Glutamatergic neuron (in vitro differentiated cells): ENCODE results near the gene C1orf226. TPM values are rescaled to one million over a fixed set of nuclear protein-coding genes. Genes with fewer than 3 reads are reported as not detected.

Experiments used
- DNase-seq: peaks from one replicate; pipeline ENCODE4 v3.0.0; 2022
- H3K27ac Mint-ChIP-seq: one replicate; pipeline ENCODE4 v1.8.0; 2020; ENCODE audit warnings: mild to moderate bottlenecking, mixed read lengths, inconsistent platforms; ENCODE audit not compliant: unreplicated experiment
- H3K27me3 Mint-ChIP-seq: one replicate; pipeline ENCODE4 v1.8.0; 2020; ENCODE audit warnings: mild to moderate bottlenecking, moderate library complexity, mixed read lengths, inconsistent platforms; ENCODE audit not compliant: unreplicated experiment
- H3K36me3 Mint-ChIP-seq: one replicate; pipeline ENCODE4 v1.8.0; 2020; ENCODE audit warnings: mild to moderate bottlenecking, mixed read lengths, inconsistent platforms; ENCODE audit not compliant: unreplicated experiment
- H3K4me1 Mint-ChIP-seq: one replicate; pipeline ENCODE4 v1.8.0; 2020; ENCODE audit warnings: mild to moderate bottlenecking, low read depth, mixed read lengths, inconsistent platforms; ENCODE audit not compliant: unreplicated experiment
- H3K4me3 Mint-ChIP-seq: one replicate; pipeline ENCODE4 v1.8.0; 2020; ENCODE audit warnings: mild to moderate bottlenecking, mixed read lengths, inconsistent platforms; ENCODE audit not compliant: unreplicated experiment
- H3K9me3 Mint-ChIP-seq: one replicate; pipeline ENCODE4 v1.8.0; 2020; ENCODE audit warnings: mild to moderate bottlenecking, moderate library complexity, mixed read lengths, inconsistent platforms; ENCODE audit not compliant: unreplicated experiment
- total RNA-seq: library from RNA; stranded (reverse); fragmentation: NEBNext Ultra II Directional; extraction: Animal tissue kit (Norgen Biotek cat#: 25700); gene quantifications from one replicate; pipeline ENCODE4 v1.2.1, GENCODE V29; 2021; ENCODE audit not compliant: unreplicated experiment
- TF ChIP-seq, protein P1 (sequence below): fragments of 200-600 bp; sonication (generic); IDR thresholded peaks from one replicate; pipeline ENCODE4 v1.5.0; 2021; ENCODE audit not compliant: partially characterized antibody, unreplicated experiment

The C1orf226 gene
- total RNA-seq, 1 donor from 2014 or later, result 12.3 TPM

DNA sequence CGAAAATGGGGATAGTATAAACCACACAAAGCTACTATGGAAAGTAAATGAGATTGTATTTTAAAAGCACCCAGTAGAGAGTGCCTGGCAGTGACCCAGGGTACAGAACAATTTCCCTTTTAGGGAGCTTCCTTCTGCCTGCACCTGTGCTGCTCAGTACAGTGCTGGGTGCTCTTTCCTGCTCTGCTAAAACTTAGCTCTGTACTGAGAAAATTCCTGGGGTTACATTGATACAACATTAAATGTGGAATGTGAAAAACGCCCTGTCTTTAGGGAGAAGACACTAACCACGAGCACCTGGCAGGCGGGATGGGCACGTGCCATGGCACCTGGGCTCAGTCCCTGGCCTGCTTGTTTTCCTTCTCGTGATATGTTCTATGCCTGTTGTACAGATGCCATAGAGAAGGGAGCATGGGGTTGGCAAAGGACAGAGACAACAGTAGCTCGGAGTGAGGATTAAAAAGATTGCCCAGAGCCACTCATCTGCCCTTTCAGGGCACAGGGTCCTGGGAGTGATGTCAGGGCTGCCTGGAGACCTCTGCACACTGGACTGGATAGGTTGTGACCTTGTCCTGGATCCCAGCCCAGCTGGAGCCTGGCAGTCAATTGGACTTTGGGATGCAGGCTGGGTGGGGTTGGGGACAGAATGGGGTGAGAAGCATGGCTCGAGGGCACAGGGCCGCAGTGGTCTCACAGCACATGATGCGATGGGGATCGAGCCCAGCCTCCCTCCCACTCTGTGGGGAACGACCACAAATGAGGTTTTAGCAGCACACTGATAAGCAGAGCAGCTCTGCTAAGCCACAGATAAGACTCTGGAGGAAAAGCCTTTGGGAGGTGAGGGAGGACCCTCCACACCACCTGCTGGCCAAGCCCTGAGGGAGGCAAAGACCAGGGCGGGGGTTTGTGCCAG, 9.1 kb upstream of the C1orf226 start:
- Mint-ChIP-seq H3K27ac (no peak overlapping the region), H3K4me1 (peaks cover 8% of the 10 kb centered on the region)
- no peak for DNase-seq

DNA sequence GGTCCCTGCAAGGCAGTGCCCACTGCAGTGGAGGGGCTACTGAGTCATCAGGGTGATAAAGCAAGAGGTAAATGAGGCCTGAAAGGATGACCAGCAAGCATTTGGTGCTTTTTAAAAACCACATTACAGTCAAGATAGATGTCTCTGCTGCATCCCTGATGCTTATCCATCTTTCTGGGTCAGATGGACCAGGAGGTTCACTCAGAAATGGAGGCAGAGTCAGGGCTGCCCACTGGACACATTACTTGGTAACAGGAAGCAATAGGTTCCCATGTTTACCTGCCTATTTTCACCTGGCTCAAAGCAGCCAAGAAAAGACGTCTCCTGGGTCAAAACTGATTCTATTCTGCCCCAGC, 8.5 kb upstream of the C1orf226 start:
- H3K4me3 Mint-ChIP-seq, result no peak overlapping the region
- TF ChIP-seq, protein P1, sequence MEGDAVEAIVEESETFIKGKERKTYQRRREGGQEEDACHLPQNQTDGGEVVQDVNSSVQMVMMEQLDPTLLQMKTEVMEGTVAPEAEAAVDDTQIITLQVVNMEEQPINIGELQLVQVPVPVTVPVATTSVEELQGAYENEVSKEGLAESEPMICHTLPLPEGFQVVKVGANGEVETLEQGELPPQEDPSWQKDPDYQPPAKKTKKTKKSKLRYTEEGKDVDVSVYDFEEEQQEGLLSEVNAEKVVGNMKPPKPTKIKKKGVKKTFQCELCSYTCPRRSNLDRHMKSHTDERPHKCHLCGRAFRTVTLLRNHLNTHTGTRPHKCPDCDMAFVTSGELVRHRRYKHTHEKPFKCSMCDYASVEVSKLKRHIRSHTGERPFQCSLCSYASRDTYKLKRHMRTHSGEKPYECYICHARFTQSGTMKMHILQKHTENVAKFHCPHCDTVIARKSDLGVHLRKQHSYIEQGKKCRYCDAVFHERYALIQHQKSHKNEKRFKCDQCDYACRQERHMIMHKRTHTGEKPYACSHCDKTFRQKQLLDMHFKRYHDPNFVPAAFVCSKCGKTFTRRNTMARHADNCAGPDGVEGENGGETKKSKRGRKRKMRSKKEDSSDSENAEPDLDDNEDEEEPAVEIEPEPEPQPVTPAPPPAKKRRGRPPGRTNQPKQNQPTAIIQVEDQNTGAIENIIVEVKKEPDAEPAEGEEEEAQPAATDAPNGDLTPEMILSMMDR, result no peak
- H3K27me3 Mint-ChIP-seq, result no peaks in the 10 kb centered on the region
- peaks cover 5% of the 10 kb centered on the region for H3K4me1 Mint-ChIP-seq
- H3K27ac Mint-ChIP-seq, result no peak overlapping the region
- DNase-seq, result no peak
- H3K36me3 Mint-ChIP-seq, result peaks cover 4% of the 10 kb centered on the region
- peaks cover 3% of the 10 kb centered on the region for H3K9me3 Mint-ChIP-seq

More for the DNA sequence above, 9.1 kb upstream of the C1orf226 start:
- H3K27me3 Mint-ChIP-seq, result no peaks in the 10 kb centered on the region
- H3K36me3 Mint-ChIP-seq, result peaks cover 4% of the 10 kb centered on the region
- TF ChIP-seq, protein P1, result no peak
- peaks cover 1% of the 10 kb centered on the region for H3K9me3 Mint-ChIP-seq
- H3K4me3 Mint-ChIP-seq, result no peak overlapping the region

DNA sequence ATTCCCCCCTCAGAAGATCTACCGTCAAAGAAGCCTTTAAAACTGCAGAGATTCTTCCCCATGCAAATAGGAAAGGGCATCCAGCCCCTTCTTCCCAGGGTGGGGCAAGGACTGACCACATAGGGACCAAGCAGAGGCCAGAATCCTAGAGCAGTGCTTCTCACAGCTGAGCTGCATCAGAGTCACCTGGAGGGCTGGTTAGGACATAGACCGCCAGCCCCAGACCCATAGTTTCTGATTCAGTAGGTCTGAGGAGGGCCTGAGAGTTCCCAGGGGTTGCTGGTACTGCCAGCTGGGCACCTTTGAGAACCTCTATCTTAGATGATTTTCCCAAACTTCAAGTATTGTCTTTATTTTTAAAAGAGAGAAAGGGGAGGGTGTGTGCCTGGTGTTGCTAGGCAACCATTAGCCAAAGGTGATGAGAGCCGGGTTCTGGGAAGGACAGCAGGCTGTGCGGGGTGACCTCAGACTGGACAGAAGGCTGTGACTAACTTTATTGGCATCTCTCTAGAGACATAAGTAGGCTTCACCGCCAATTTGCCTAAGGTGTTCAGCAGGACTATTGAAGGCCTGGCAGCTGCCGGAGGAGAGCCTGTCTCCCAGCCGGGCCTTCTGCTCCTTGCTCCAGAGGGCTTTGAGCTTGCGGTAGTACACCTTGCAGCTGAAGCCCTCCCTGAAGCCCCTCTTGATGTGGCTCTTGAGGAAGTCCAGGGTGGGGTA, 7.8 kb upstream of the C1orf226 start:
- Mint-ChIP-seq H3K36me3 (peaks cover 4% of the 10 kb centered on the region), H3K4me1 (peaks cover 2% of the 10 kb centered on the region), H3K27me3 (no peaks in the 10 kb centered on the region), H3K4me3 (no peak overlapping the region), H3K27ac (no peak overlapping the region), H3K9me3 (peaks cover 3% of the 10 kb centered on the region)
- TF ChIP-seq, protein P1, result no peak
- DNase-seq, result no peak

DNA sequence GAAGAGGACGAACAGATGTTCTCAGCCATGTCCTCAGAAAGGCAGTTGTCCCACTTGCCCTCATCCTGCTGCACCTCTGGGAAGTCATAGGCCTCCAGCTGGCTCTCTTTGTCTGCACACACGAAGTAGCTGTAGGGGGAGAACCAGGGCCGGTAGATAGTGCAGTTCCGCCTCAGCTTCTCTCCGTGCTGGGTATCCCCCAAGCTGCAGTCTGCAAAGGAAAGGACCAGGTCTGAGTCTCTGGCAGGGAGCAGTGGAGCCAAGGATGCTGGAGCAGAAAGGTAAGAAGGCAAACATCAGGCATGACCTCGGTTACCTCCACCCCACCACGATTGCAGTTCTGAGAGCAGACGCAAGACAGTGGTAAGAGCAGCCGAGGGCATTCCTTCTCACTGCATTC, 7.1 kb upstream of the C1orf226 start:
- H3K4me3 Mint-ChIP-seq, result no peak overlapping the region
- TF ChIP-seq, protein P1, result no peak
- no peaks in the 10 kb centered on the region for H3K27me3 Mint-ChIP-seq
- no peak for DNase-seq
- peaks cover 4% of the 10 kb centered on the region for H3K36me3 Mint-ChIP-seq
- H3K9me3 Mint-ChIP-seq, result peaks cover 3% of the 10 kb centered on the region
- H3K27ac Mint-ChIP-seq, result no peak overlapping the region
- peaks cover 2% of the 10 kb centered on the region for H3K4me1 Mint-ChIP-seq

DNA sequence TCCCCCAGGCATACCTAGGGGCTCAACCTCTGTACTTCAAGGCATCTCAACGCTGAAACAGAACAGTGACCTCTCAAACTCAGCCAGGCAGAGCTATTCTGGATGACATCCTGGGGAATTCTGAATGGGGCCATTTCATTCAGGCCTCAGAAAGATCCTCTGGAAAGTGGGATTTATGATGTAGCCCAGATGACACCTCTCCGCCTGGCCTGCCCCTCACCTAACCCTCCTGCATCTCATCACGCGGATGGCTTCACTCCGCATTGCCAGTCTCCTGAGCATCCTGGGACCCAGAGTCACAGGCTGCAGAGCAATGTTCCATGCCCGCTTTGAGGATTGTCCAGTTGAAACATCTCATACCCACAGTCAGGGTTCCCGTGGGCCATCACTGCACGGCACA, 6.1 kb upstream of the C1orf226 start:
- peaks cover 4% of the 10 kb centered on the region for H3K36me3 Mint-ChIP-seq
- H3K4me3 Mint-ChIP-seq, result no peak overlapping the region
- TF ChIP-seq, protein P1, result no peak
- H3K9me3 Mint-ChIP-seq, result peaks cover 3% of the 10 kb centered on the region
- no peak for DNase-seq
- H3K27me3 Mint-ChIP-seq, result no peaks in the 10 kb centered on the region
- peaks cover 2% of the 10 kb centered on the region for H3K4me1 Mint-ChIP-seq
- H3K27ac Mint-ChIP-seq, result no peak overlapping the region
